ENCODE data around the gene TRPV5.
A peak's percentile ranks its signal among the peaks of the same experiment; 100 is the strongest.

Gene TRPV5

DNA sequence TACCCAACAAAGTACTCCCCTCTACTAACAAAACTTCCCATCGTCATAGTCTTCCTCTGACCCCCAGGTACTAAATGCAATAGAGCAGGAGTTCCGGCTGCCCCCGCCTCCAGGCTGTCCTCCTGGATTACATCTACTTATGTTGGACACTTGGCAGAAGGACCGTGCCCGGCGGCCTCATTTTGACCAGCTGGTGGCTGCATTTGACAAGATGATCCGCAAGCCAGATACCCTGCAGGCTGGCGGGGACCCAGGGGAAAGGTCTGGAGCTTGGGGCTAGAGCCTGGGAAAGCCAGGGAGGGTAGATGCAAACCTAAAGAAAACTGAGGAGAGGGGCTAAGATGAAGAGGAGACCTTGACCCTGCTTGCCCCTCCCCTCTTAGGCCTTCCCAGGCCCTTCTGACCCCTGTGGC lies 63.4 kb downstream of the TRPV5 start:
- DNase-seq = no peak

DNA sequence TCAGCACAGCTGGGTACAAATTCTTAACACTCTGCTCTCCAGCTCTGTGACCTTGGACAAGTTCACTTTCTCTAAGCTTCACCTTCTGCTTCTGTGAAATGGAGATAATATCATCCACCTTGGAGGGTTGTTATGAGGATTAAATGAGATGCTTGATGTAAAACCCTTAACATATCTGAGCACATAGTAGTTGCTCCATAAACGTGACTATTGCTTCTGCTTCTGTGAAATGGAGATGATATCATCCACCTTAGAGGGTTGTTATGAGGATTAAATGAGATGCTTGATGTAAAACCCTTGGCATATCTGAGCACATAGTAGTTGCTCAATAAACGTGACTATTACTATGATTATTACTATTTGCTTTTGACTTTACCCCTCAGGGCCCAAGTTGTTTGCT lies 64.1 kb downstream of the TRPV5 start:
- DNase-seq = no peak

DNA sequence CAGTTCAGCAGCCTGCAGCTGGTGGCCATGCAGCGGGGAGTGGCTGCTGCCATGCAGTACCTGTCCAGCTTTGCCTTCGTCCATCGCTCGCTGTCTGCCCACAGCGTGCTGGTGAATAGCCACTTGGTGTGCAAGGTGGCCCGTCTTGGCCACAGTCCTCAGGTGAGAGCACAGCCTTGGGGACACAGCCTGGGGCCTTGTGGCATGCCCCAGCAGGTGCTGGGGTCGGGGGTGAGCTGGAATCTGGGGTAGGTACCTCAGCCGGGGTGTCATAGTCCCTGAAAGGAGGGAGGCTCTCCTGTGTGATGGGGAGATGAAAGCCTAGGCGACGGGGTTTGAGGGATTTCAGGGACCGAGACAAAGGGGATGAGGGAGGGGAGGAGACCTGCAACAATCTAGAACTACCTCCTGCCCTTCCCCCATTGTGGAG lies 64.5 kb downstream of the TRPV5 start:
- no peak for DNase-seq

DNA sequence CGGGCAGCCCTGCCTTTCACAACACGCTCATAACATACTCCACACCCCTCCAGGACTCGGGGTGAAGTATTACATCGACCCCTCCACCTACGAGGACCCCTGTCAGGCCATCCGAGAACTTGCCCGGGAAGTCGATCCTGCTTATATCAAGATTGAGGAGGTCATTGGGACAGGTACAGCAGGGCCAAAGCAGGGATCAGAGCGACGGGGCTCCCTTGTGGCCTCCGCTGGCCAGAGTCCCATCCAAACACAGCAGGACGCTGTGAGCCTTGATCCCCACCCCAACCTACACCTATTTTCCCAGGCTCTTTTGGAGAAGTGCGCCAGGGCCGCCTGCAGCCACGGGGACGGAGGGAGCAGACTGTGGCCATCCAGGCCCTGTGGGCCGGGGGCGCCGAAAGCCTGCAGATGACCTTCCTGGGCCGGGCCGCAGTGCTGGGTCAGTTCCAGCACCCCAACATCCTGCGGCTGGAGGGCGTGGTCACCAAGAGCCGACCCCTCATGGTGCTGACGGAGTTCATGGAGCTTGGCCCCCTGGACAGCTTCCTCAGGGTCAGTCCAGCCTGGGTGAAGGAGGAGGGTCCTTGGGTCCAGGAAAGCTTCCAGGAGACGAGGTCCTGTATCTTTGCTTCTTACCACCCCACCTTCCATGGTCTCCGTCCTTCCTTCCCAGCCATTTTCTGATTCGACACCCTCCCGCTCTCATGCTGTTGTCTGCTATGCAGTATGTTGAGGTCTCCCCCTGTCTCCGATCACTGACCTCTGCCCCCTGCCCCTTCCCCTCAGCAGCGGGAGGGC lies 65.2 kb downstream of the TRPV5 start:
- DNase-seq = no peak

DNA sequence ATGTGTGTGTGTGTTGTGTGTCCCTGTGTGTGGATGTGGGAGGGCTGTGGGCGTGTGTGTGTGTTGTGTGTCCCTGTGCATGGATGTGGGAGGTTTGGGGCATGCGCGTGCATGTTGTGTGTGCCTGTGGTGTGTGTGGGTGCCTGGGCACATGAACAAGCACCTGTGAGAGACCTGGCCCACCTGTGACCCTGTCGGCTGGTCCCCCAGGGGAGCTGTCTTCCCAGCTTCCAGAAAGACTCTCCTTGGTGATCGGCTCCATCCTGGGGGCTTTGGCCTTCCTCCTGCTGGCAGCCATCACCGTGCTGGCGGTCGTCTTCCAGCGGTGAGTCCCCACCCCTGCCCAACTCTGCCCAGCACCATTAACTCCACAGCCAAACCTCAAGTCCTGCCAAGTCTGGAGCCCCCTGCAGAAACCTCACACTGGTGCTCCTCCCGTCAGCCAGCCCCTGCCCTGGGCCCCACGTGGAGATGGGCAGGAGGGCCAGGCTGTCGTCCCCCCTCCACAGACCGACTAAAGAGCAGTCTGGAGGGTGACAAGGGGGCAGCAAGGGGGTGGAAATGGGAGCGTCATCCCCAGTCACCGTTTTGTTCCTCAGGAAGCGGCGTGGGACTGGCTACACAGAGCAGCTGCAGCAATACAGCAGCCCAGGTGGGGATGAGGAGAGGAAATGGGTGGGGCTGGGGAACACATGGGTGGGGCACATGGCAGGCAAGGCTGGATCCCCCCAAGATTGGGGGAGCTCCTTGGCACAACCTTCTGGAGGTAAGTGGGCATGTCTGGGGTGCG lies 66.0 kb downstream of the TRPV5 start:
- DNase-seq = no peak

DNA sequence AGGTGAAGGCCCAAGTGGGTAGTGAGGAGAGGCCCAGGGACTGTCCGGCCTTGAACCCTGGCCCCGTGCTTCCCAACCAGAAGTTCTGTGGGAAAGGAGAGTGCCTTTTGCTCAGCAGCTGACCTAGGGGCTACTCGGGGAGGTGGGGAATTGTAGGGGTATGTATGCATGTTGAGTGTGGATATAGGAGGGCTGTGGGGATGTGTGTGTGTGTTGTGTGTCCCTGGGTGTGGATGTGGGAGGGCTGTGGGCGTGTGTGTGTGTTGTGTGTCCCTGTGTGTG lies 66.5 kb downstream of the TRPV5 start:
- DNase-seq = no peak

DNA sequence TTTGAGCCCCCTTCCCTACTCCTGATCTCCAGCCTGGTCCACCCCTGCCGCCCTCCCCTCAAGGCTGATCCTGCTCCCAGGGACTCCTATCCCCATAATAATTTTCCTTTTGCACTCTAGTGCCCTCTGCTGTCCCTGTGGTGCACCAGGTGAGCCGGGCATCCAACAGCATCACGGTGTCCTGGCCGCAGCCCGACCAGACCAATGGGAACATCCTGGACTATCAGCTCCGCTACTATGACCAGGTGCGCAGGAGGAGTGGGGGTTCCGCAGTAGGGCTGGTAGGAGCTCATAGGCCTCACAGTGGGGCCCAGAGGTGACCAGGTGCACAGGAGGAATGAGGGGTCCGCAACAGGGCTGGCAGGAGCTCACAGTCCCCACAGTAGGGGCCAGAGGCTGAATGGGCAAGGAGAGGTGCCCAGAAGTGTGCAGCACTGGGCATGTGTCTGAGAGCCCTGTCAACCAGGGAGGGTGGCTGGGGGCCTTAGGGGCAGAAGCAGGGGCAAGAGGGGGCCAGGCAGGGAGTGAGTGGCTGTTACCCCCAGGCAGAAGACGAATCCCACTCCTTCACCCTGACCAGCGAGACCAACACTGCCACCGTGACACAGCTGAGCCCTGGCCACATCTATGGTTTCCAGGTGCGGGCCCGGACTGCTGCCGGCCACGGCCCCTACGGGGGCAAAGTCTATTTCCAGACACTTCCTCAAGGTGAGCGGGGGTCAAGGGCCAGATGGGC lies 67.0 kb downstream of the TRPV5 start:
- DNase-seq = no peak

DNA sequence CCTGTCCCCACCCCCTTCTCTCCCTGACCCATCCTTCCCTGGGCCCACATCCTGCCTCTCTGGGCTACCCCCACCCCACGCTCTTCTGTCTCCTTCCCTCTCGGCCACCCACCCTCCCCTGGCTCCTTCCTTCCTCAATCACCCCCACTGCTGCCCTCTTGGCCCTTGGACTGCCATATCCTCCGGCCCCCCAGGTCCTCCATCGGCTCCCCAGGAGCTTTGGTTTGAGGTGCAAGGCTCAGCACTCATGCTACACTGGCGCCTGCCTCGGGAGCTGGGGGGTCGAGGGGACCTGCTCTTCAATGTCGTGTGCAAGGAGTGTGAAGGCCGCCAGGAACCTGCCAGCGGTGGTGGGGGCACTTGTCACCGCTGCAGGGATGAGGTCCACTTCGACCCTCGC lies 67.8 kb downstream of the TRPV5 start:
- peak in 1 of 2 donors; percentile 19 for DNase-seq

DNA sequence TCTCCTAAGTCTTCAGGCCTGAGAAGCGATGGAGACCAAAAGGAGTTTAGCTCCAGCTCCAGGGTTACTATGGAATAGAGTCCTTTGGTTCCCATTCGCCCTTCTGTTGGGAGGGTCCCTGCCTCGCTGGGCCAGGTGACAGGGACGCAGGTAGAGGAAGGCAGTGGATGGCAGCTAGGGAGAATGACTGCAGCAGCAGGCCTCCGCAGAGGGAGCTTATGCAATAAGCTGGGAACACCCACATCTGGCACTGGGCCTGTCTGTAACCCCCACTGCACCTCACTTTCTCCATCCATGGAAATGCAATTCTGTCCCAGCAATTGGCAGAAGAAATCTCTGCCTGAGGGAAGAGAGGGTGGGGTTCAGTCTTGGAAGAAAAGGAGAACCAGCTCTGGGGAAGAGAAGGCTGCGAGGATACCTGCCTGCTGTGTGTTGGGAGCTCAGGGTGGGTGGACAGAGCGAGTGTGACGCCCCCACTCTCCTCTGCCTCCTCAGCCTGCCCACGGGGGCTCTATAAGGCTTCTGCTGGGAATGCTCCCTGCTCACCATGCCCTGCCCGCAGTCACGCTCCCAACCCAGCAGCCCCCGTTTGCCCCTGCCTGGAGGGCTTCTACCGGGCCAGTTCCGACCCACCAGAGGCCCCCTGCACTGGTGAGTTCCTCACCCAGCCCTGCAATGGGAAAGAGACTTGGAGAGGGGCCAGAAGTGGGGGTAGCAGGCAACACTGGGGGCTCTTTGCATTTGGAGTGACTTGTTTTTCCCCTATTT lies 68.4 kb downstream of the TRPV5 start:
- peak in 1 of 2 donors; percentile 22 for DNase-seq

DNA sequence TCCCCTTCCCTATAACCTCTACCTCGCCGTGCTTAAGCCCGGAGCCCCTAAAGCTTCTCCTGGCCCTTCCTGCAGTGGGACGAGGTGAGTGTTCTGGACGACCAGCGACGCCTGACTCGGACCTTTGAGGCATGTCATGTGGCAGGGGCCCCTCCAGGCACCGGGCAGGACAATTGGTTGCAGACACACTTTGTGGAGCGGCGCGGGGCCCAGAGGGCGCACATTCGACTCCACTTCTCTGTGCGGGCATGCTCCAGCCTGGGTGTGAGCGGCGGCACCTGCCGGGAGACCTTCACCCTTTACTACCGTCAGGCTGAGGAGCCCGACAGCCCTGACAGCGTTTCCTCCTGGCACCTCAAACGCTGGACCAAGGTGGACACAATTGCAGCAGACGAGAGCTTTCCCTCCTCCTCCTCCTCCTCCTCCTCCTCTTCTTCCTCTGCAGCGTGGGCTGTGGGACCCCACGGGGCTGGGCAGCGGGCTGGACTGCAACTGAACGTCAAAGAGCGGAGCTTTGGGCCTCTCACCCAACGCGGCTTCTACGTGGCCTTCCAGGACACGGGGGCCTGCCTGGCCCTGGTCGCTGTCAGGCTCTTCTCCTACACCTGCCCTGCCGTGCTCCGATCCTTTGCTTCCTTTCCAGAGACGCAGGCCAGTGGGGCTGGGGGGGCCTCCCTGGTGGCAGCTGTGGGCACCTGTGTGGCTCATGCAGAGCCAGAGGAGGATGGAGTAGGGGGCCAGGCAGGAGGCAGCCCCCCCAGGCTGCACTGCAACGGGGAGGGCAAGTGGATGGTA lies 69.5 kb downstream of the TRPV5 start:
- DNase-seq = no peak

DNA sequence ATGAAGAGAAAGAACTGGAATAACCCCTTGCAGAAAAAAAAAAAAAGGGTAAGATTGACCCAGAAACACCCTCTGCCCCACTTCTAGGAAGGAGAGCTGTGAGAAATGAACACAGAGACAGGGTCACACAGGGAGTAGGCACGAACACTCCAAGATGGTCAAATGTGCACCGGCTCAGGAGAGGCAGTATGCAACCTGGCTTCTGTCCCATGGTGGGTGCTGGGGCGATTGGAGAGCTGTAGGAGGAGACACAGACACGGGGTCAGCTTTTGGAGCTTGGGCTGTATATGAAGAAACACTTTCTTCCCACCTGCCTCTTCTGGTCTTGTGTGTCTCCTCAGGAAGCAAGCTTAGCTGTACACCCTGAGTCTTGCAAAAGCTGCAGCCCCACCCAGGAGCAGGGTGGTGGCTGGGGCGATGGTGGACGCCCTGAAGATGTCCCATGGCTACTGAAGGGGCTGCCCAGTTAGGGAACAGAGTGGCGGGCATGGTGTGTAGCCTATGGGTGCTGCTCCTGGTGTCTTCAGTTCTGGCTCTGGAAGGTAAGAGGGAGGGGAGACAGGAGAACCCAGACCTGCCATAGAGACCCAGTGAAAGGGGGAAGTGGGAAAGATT lies 70.7 kb downstream of the TRPV5 start:
- no peak for DNase-seq

DNA sequence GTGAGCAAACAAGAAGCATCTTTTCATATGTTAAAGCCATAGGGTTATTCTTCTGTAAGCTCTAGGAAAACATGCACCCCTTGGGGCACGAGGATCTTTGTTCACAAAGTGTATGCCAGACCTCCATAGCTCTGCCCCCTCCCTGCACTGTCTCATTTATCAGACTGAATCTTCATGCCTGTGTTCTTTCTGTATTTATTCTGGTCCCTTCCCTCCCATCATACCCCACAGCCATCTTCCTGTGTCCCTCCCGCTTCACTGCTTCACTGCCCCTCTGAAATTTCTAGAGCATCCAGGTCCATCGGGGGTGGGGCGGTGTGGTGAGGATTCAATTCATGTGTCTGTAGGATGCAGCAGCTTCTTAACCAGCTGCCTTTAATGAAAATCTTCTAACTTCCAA lies 71.2 kb downstream of the TRPV5 start:
- DNase-seq = no peak

DNA sequence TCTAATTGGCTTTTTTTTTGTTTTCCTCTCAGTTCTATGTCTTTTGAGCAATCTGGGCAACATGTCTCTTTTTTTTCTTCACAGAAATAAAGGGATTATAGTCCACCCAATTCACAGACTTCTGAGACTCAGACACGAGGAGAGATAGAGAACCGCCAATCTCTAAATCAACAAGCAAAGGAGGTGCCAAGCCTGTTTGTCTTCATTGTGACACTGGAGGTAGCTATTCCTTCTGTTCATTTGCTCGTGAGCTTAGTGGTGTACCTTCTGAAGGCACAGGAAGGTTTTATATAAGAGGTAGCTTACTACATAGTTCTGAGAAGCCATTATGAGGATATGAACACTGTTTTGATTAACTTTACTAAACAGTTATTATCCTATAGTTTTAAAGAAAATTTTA lies 72.6 kb downstream of the TRPV5 start:
- DNase-seq = no peak

DNA sequence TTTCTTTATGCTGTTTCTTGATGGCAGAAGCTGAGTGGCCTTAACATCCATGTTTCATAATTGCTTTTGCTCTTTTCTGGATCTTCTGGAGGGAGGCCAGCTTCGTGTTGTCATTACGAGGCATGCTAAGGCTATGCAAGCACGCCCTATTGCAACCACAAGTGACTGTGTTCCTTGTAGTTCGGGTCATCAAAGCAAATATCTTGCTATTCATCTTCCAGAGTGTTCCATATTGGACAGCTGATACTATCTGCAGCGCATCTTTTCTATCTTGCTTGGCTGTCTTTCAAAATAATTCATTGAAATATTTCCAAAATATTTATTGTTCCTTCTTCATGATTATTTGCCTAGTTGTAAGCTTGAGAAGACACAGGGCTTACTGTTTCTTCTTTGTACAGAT lies 73.7 kb downstream of the TRPV5 start:
- DNase-seq = peak in 1 of 2 donors; percentile 52

DNA sequence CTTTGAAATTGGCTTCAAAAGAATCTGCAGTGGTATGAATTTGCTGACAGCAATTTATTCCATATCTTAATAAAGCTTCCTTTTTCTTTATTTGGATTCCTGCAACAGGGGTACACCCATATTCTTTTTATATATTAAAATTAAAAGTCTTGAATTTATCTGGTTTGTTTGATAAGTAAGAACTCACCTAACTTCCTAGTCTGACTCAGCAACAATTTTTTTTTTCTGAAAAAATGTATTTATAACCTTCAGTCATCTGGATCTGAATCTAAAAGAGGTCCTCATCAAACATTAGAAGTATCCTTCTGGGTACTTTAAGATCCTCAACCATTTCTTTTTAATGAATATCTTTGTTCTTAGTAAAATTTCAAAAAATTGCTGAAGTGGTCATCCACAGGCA lies 74.1 kb downstream of the TRPV5 start:
- no peak for DNase-seq

Measured in inflammatory macrophage (primary cell).